HepG2 (cell line): Measurements from ENCODE around the gene PPM1H. TPM values are rescaled to one million over a fixed set of nuclear protein-coding genes. Genes with fewer than 3 reads are reported as not detected.

Source experiments
- ATAC-seq: fragments of 200-7000 bp; cut with Tn5 transposase; 3 replicates; pipeline ENCODE4 v1.9.1; 2020; ENCODE audit warnings: mild to moderate bottlenecking, moderate library complexity
- BruUV-seq: library from RNA; stranded (reverse); fragments of 400-500 nt; replicated peaks from 2 replicates; lab custom pipeline; 2021; lab: Mats Ljungman, UMichigan
- CTCF ChIA-PET: fragments of 300-600 bp; formaldehyde crosslinking; extraction: SDS; loops from one replicate; lab custom pipeline; 2021; ENCODE audit warnings: low total read pairs, inconsistent platforms, low intra/inter-chr PET ratio; lab: Yijun Ruan, JAX
- POLR2A ChIA-PET: fragments of 350-600 bp; sonication (Branson Sonifier 250); formaldehyde crosslinking; loops from one replicate; lab custom pipeline; 2020; ENCODE audit warnings: antibody characterized with exemption, inconsistent platforms; lab: Yijun Ruan, JAX
- DNase-seq: peaks from one replicate; pipeline ENCODE4 v3.0.0-alpha.2; 2015; ENCODE audit warnings: low spot score
- FAIRE-seq: peaks from 3 replicates; lab custom pipeline; 2011; peaks lifted over from hg19 to GRCh38; lab: Jason Lieb, UNC
- H2AFZ ChIP-seq: one replicate; pipeline ENCODE4 v1.6.1; 2011; ENCODE audit warnings: low read length, inconsistent platforms
- H3K27ac ChIP-seq: fragments of 300-600 bp; 3 replicates; pipeline ENCODE4 v1.8.0; 2011; ENCODE audit warnings: mixed run types, mild to moderate bottlenecking, mixed read lengths, low read length, inconsistent platforms; ENCODE audit not compliant: insufficient read depth; ENCODE audit errors: extremely low read length
- H3K27me3 ChIP-seq, 2 experiments: fragments of 200-600 bp in 1 of 2; 2 replicates in 1 of 2; 3 replicates in 1 of 2; pipeline versions ENCODE4 v1.6.0 to v1.8.0; 2011; ENCODE audit warnings: low read length in 2 of 2, mild to moderate bottlenecking in 2 of 2, moderate library complexity in 2 of 2, inconsistent platforms in 1 of 2; ENCODE audit not compliant: insufficient read depth in 2 of 2, control insufficient read depth in 1 of 2
- H3K36me3 ChIP-seq, 2 experiments: fragments of 200-600 bp in 1 of 2; replicated peaks in 1 of 2; 2 replicates in 1 of 2; 3 replicates in 1 of 2; pipeline versions ENCODE4 v1.5.1 to v1.8.0; 2011; ENCODE audit warnings: low read length in 2 of 2, inconsistent platforms in 1 of 2; ENCODE audit not compliant: insufficient read depth in 2 of 2, control insufficient read depth in 1 of 2
- H3K4me1 ChIP-seq: 2 replicates; pipeline ENCODE4 v1.5.1; 2012; ENCODE audit warnings: low read length, inconsistent platforms; ENCODE audit not compliant: insufficient read depth
- H3K4me2 ChIP-seq: 2 replicates; pipeline ENCODE4 v1.6.0; 2011; ENCODE audit warnings: low read depth, low read length, inconsistent platforms
- H3K4me3 ChIP-seq, 3 experiments: fragments of 200-600 bp in 1 of 3; sonication (generic), shearing (Covaris generic) in 1 of 3; replicated peaks in 1 of 3; 2 replicates each; pipeline ENCODE4 v1.5.1; 2011 to 2016; ENCODE audit warnings: low read length in 3 of 3, inconsistent platforms in 2 of 3, low read depth in 2 of 3, mild to moderate bottlenecking in 2 of 3, control low read depth in 1 of 3, mixed read lengths in 1 of 3; ENCODE audit not compliant: insufficient read depth in 1 of 3
- H3K79me2 ChIP-seq: one replicate; pipeline ENCODE4 v1.6.1; 2011; ENCODE audit warnings: low read length, inconsistent platforms; ENCODE audit not compliant: insufficient read depth
- H3K9ac ChIP-seq: 2 replicates; pipeline ENCODE4 v1.6.0; 2011; ENCODE audit warnings: mild to moderate bottlenecking, low read depth, low read length, inconsistent platforms; ENCODE audit not compliant: insufficient read depth
- H3K9me3 ChIP-seq: 2 replicates; pipeline ENCODE4 v1.5.1; 2012; ENCODE audit warnings: mild to moderate bottlenecking, low read length
- H4K20me1 ChIP-seq: 2 replicates; pipeline ENCODE4 v1.6.0; 2011; ENCODE audit warnings: inconsistent platforms, mild to moderate bottlenecking, low read length, moderate library complexity; ENCODE audit not compliant: insufficient read depth
- ISX ChIP-seq: sonication (generic); formaldehyde crosslinking; conservative IDR thresholded peaks from 2 replicates; pipeline ENCODE4 v1.5.0; 2020; ENCODE audit warnings: missing genetic modification reagents
- RBM22 ChIP-seq: fragments of 200-400 bp; formaldehyde crosslinking; optimal IDR thresholded peaks from 2 replicates; pipeline ENCODE3; 2017; ENCODE audit warnings: mild to moderate bottlenecking, low read length, moderate library complexity
- ZNF367 ChIP-seq: sonication (generic); formaldehyde crosslinking; IDR thresholded peaks from 2 replicates; pipeline ENCODE4 v1.4.0; 2020; ENCODE audit warnings: missing genetic modification reagents, borderline replicate concordance
- ZNF841 ChIP-seq: sonication (generic); formaldehyde crosslinking; IDR thresholded peaks from 2 replicates; pipeline ENCODE4 v1.8.1; 2023; ENCODE audit warnings: missing genetic modification reagents, borderline replicate concordance
- WGBS: methylation state at CpG from one replicate; pipeline ENCODE4 v1.1.6; 2017; ENCODE audit warnings: low lambda C conversion rate; 5-methylcytosine and 5-hydroxymethylcytosine counted together
- in situ Hi-C: cut with HindIII; loops from 2 replicates; pipeline ENCODE4 v1.10.0; 2017; ENCODE audit warnings: low pct_unique_long_range_greater_than_20kb; ENCODE audit not compliant: extremely low pct_ligation_motif_present
- intact Hi-C: fragments of 100-400 bp; cut with micrococcal nuclease; formaldehyde crosslinking; loops from one replicate; pipeline ENCODE4 v1.10.0; 2022; ENCODE audit not compliant: unreplicated experiment
- polyA plus RNA-seq, 8 experiments: library from polyadenylated mRNA; depleted of rRNA in 3 of 8; stranded (reverse) in 7 of 8; unstranded in 1 of 8; fragments of >200 nt; fragmentation: Illumina TruSeq in 4 of 8; extraction: Trizol in 4 of 8; gene quantifications; 2 replicates each; pipeline versions ENCODE4 v1.2.1 to v1.2.3, GENCODE V29; 2011 to 2016; ENCODE audit warnings: low read depth in 4 of 8, missing spikeins in 1 of 8, mixed read lengths in 1 of 8; ENCODE audit not compliant: insufficient read depth in 1 of 8
- total RNA-seq, 5 experiments: library from RNA; depleted of rRNA; stranded (reverse); fragments of >200 nt; fragmentation: Illumina TruSeq; extraction: Trizol; gene quantifications; 2 replicates each; pipeline ENCODE4 v1.2.3, GENCODE V29; 2016; ENCODE audit warnings: low read depth in 1 of 5
- TF ChIP-seq, protein P1 (sequence below): IDR thresholded peaks from 2 replicates; pipeline ENCODE4 v1.6.1; 2016; ENCODE audit warnings: missing genetic modification reagents, missing compliant biosample characterization

PPM1H gene
- total and polyA plus RNA-seq, 2 of the 13 experiments (the other 11 are each of a cell fraction or from before 2014, with no cell fraction given) = 29.1 to 38.1 TPM

DNA sequence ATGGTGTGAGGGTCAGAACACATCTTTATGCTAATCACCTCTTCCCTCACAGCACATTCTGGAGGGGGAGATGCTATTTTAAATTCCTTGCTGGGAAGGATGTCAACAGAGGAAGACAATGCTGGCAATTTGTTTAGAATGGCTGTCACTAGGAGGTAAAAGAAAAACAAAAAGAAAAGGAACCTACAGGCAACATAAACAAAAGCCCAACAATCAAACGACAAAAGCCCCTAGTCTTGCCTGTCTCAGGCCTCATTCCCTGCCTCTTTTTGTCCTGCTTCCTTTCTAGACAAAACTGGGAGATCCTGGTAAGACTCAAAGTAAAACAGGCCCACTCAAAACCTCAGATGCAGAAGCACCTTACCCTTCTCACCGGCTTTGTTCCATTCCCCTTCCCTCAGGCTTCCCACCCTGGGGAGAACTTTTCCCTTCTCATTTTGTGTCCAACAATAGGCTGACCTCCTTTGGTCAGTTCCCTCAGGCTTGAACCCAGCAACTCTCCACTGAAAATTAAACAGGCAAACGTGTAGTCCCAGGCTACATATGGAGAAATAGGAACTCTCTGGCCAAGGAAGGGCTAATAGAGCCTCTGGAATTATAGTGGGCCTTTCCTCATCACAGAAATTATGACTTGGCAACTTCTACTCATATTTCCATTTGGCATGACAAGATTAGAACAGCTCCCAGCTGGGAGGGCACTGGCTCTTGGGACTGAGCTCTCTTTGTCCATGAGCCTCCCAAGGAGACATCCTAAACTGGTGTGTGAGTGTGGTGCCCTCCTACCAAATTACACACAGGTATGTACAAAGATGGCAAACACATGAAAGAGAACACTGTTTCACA lies 275.3 kb downstream of the PPM1H start:
- 97% methylated on average over 3 of the region's 3 CpGs for WGBS
- Histone ChIP-seq H3K9ac (no peak overlapping the region), H3K9me3 (no peaks in the 10 kb centered on the region), H3K4me1 (no peaks in the 10 kb centered on the region), H3K4me3 (no peak overlapping the region), H3K79me2 (no peaks in the 10 kb centered on the region), H2AFZ (no peak overlapping the region), H3K36me3 (peaks cover 6 to 63% of the 10 kb centered on the region in 2 experiments), H4K20me1 (no peaks in the 10 kb centered on the region), H3K27ac (no peak overlapping the region)
- DNase-seq (no peak), FAIRE-seq (no peak), ATAC-seq (no peak)
- intact Hi-C loops = no loop called here
- CTCF ChIA-PET = no interaction called here
- BruUV-seq = no TSS peak
- TF ChIP-seq RBM22 (peak; percentile 36), ZNF841 (CRISPR knock-in tag) (no peak)
- TF ChIP-seq, protein P1, sequence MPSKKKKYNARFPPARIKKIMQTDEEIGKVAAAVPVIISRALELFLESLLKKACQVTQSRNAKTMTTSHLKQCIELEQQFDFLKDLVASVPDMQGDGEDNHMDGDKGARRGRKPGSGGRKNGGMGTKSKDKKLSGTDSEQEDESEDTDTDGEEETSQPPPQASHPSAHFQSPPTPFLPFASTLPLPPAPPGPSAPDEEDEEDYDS (CRISPR knock-in tag) = no peak
- TF ChIP-seq, all 625 proteins: peak for 1
- H3K4me2 ChIP-seq = no peak overlapping the region
- POLR2A ChIA-PET = no interaction called here
- in situ Hi-C loops = no loop called here
- H3K27me3 ChIP-seq = no peaks in the 10 kb centered on the region

DNA sequence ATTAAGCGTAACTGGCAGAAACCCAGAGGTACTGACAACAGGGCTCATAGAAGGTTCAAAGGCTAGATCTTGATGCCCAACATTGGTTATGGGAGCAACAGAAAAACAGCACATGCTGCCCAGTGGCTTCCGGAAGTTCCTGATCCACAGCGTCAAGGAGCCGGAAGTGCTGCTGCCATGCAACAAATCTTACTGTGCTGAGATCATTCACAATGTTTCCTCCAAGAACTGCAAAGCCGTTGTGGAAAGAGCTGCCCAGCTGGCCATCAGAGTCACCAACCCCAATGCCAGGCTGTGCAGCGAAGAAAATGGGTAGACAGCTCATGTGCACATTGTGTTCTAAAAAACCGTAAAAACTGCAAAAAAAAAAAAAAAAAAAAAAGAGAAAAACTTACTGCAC lies 276.0 kb downstream of the PPM1H start:
- BruUV-seq = no TSS peak
- Histone ChIP-seq H3K27me3 (no peaks in the 10 kb centered on the region), H3K79me2 (no peaks in the 10 kb centered on the region), H3K4me3 (no peak overlapping the region), H3K4me2 (no peak overlapping the region), H3K27ac (no peak overlapping the region), H3K36me3 (peaks cover 6 to 59% of the 10 kb centered on the region in 2 experiments), H3K9ac (no peak overlapping the region), H3K4me1 (no peaks in the 10 kb centered on the region), H3K9me3 (no peaks in the 10 kb centered on the region), H2AFZ (no peak overlapping the region), H4K20me1 (no peaks in the 10 kb centered on the region)
- in situ Hi-C loops (no loop called here), intact Hi-C loops (no loop called here)
- no peak for FAIRE-seq
- no peak for ATAC-seq
- no peak for DNase-seq
- TF ChIP-seq ZNF367 (CRISPR knock-in tag) (no peak), ISX (CRISPR knock-in tag) (no peak)
- 98% methylated on average over 7 of the region's 7 CpGs for WGBS
- ChIA-PET POLR2A (no interaction called here), CTCF (no interaction called here)
